Activated T-cell treated with anti-CD3 and anti-CD28 coated beads, Interleukin-2, amount 50 U/mL, for 72 hours (primary cell): ENCODE measurements around the gene DDR2. TPM values are rescaled to one million over a fixed set of nuclear protein-coding genes. Genes with fewer than 3 reads are reported as not detected.
"Not testable (repeated sequence)": the region's sequence is repeated elsewhere in the genome, so short reads cannot be mapped to it uniquely, and the experiment has no call there.

Source experiments
- ATAC-seq, 2 donors: fragments of 150-1000 bp; cut with Tn5 transposase; replicated peaks in 1 of 2; 2 replicates each; pipeline ENCODE4 v1.10.0; 2021; ENCODE audit warnings: moderate library complexity in 2 of 2, mild to moderate bottlenecking in 1 of 2
- DNase-seq, 2 donors: peaks; one replicate each; pipeline ENCODE4 v3.0.0; 2021 to 2022; ENCODE audit warnings: mixed read lengths in 1 of 2
- H3K27ac Mint-ChIP-seq: one replicate; pipeline ENCODE4 v1.8.0; 2022; ENCODE audit warnings: mild to moderate bottlenecking, moderate library complexity, mixed read lengths
- H3K27me3 Mint-ChIP-seq: one replicate; pipeline ENCODE4 v1.8.0; 2022; ENCODE audit warnings: low read depth, mixed read lengths
- H3K36me3 Mint-ChIP-seq, 2 donors: one replicate each; pipeline ENCODE4 v1.8.0; 2022; ENCODE audit warnings: mixed read lengths in 2 of 2, mild to moderate bottlenecking in 1 of 2; ENCODE audit not compliant: insufficient read depth in 2 of 2
- H3K4me1 Mint-ChIP-seq: one replicate; pipeline ENCODE4 v1.8.0; 2022; ENCODE audit warnings: low read depth, mixed read lengths
- H3K4me3 Mint-ChIP-seq, 2 donors: one replicate each; pipeline ENCODE4 v1.8.0; 2022; ENCODE audit warnings: mild to moderate bottlenecking in 2 of 2, mixed read lengths in 2 of 2, moderate library complexity in 2 of 2
- H3K9me3 Mint-ChIP-seq, 2 donors: one replicate each; pipeline ENCODE4 v1.8.0; 2022; ENCODE audit warnings: mixed read lengths in 2 of 2
- total RNA-seq, 2 donors: library from RNA; stranded (reverse); gene quantifications; one replicate each; pipeline ENCODE4 v1.2.3, GENCODE V29; 2022

DDR2 gene
- total RNA-seq, 2 donors from 2014 or later = 0.17 to 0.25 TPM

DNA sequence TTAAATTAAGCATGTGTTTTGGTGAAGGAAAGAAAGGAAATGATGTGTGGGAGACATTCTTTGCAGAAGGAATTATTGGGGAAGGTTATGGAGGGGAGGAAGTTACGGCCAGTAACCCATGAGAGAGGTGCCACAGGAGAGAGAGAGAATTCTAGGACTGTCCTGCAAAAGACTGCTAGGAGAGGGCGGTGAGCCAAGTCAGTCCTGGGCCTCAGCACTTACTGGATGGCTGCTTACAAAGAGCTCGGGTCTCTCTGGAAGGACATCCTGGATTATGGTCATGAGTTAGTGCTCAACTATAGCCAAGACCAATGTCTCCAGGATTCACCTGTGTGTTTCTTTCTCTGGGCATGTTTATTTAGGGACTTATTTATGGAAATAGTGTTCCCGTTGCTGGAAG, 83.9 kb downstream of the DDR2 start:
- H3K4me1 Mint-ChIP-seq = peaks cover 7% of the 10 kb centered on the region
- no peak overlapping the region for H3K27ac Mint-ChIP-seq
- no peak overlapping the region for H3K4me3 Mint-ChIP-seq
- DNase-seq = no peak
- no peak for ATAC-seq
- H3K36me3 Mint-ChIP-seq = no peaks in the 10 kb centered on the region
- peaks cover 26% of the 10 kb centered on the region for H3K27me3 Mint-ChIP-seq
- no peaks in the 10 kb centered on the region for H3K9me3 Mint-ChIP-seq

- Mint-ChIP-seq H3K27ac (no peak overlapping the region), H3K9me3 (no peaks in the 10 kb centered on the region), H3K4me1 (peaks cover 7% of the 10 kb centered on the region), H3K27me3 (peaks cover 28% of the 10 kb centered on the region), H3K36me3 (no peaks in the 10 kb centered on the region), H3K4me3 (no peak overlapping the region)
- DNase-seq (no peak), ATAC-seq (no peak)
Measured at GRCh38 chr1:162716552-162716951, 84.3 kb downstream of the DDR2 start.

DNA sequence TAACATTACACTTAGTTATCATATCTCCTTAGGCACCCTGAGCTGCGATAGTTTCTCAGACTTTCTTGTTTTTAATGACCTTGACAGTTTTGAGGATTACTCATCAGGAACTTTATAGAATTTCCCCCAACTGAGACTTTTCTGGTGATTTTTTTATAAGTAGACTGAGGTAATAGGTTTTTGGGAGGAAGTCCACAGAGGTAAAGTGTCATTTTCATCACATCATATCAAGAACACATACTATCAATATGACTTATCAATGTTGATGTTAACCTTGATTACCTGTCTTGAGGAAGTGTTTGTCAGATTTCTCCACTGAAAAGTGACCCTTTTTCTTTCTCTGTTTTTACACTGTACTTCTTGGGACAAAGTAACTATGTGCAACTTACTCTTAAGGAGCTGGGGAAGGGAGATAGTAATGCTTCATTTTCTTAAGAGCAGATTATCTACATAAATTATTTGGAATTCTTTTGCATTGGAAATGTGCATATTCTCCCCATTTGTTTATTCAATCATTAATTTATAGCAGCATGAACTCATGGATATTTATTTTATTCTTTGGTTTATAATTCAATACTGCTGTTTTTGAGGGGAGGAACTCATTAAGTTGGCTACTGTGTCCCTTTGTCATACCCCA, 85.4 kb downstream of the DDR2 start:
- DNase-seq (no peak), ATAC-seq (peak; percentile 39 to 67)
- Mint-ChIP-seq H3K4me3 (no peak overlapping the region), H3K9me3 (no peaks in the 10 kb centered on the region), H3K36me3 (no peaks in the 10 kb centered on the region), H3K4me1 (peaks cover 7% of the 10 kb centered on the region), H3K27me3 (peaks cover 28% of the 10 kb centered on the region), H3K27ac (no peak overlapping the region)

GRCh38 chr1:162719678-162720077, 87.4 kb downstream of the DDR2 start:
- H3K27ac Mint-ChIP-seq = no peak overlapping the region
- H3K4me1 Mint-ChIP-seq = peaks cover 7% of the 10 kb centered on the region
- H3K9me3 Mint-ChIP-seq = no peaks in the 10 kb centered on the region
- H3K36me3 Mint-ChIP-seq = no peaks in the 10 kb centered on the region
- DNase-seq (no peak), ATAC-seq (no peak)
- no peak overlapping the region for H3K4me3 Mint-ChIP-seq
- H3K27me3 Mint-ChIP-seq = peaks cover 22% of the 10 kb centered on the region

GRCh38 chr1:162720996-162721395, 88.7 kb downstream of the DDR2 start:
- H3K27me3 Mint-ChIP-seq = peaks cover 8% of the 10 kb centered on the region
- peaks cover 7% of the 10 kb centered on the region for H3K4me1 Mint-ChIP-seq
- ATAC-seq = no peak
- H3K9me3 Mint-ChIP-seq = no peaks in the 10 kb centered on the region
- no peak overlapping the region for H3K4me3 Mint-ChIP-seq
- no peak for DNase-seq
- H3K27ac Mint-ChIP-seq = no peak overlapping the region
- H3K36me3 Mint-ChIP-seq = no peaks in the 10 kb centered on the region

DNA sequence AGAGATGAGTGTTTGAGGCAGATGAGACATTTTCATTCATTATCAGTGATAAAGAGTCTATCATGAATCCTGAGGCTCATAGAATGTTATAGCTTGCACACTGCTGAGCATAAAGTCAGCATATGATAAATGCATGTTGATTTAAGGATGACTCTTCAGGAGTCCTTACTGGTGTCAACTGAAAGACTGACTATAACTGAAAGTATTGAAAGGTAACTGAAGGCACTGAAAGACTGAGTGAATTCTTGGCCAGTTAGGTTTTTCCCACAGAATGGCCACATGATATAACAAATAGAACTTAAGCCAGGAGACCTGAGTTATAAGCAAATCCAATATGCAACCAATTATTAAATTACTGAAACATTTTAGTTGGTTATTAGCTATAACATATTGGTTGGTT, 89.2 kb downstream of the DDR2 start:
- DNase-seq (no peak), ATAC-seq (peak in 1 of 2 donors; percentile 43)
- no peaks in the 10 kb centered on the region for H3K36me3 Mint-ChIP-seq
- peaks cover 7% of the 10 kb centered on the region for H3K27me3 Mint-ChIP-seq
- no peak overlapping the region for H3K4me3 Mint-ChIP-seq
- H3K27ac Mint-ChIP-seq = no peak overlapping the region
- H3K9me3 Mint-ChIP-seq = no peaks in the 10 kb centered on the region
- peaks cover 7% of the 10 kb centered on the region for H3K4me1 Mint-ChIP-seq

DNA sequence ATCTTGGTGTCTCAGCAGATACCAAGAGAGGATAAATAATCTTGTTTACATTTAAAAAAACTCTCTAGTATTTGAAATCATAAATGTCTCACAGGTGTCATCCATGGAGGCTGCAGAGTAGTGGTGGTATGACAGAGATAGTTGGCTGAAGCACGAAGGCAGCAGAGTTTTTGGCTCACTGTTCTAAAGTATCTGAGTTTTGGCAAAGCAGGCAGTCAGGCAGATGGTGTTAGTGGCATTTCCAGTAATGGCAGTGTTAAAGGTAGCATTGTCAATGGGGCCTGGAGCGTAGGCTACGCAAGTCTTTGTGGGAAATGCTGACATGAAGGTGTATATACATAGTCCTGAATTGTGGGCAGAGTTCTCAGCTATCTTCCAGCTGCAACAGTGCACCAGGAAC, 89.8 kb downstream of the DDR2 start:
- Mint-ChIP-seq H3K4me1 (peaks cover 7% of the 10 kb centered on the region), H3K27ac (no peak overlapping the region), H3K36me3 (peaks cover 0 to 2% of the 10 kb centered on the region in 2 donors), H3K4me3 (no peak overlapping the region), H3K27me3 (peaks cover 7% of the 10 kb centered on the region), H3K9me3 (no peaks in the 10 kb centered on the region)
- DNase-seq (no peak), ATAC-seq (no peak)

DNA sequence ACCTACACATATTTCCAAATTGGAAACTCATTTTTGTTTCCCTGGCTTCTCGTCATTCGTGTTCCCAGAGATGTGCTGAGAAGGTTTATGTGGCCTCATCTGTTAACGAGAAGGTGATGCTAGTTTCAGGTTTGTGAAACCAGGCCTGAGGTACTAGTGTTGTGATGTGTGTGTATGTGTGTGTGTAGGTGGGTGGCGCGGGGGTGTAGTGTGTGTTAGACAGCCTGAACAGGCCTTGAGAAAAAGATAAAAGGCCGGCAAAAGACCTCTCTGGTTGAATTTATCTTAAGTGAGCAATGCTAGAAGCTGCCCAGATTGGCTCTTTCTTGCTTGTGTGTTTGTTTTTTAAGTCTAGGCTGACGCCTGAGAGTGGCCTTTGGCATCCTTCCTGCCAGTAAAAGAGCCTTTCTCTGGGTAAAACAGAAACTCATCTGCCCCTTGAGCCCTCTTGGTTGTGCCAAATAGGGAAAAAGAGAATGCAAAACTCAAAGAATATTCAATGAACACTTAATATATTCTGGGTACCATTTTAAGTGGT, 92.4 kb downstream of the DDR2 start:
- Mint-ChIP-seq H3K27me3 (peaks cover 7% of the 10 kb centered on the region), H3K4me1 (no peaks in the 10 kb centered on the region), H3K27ac (no peak overlapping the region), H3K9me3 (no peaks in the 10 kb centered on the region), H3K36me3 (peaks cover 0 to 2% of the 10 kb centered on the region in 2 donors), H3K4me3 (no peak overlapping the region)
- ATAC-seq (no peak), DNase-seq (no peak)

- Mint-ChIP-seq H3K4me1 (no peaks in the 10 kb centered on the region), H3K27ac (no peak overlapping the region), H3K4me3 (no peak overlapping the region), H3K27me3 (peaks cover 7% of the 10 kb centered on the region), H3K36me3 (peaks cover 0 to 2% of the 10 kb centered on the region in 2 donors), H3K9me3 (no peaks in the 10 kb centered on the region)
- no peak for ATAC-seq
- DNase-seq = no peak
Measured at GRCh38 chr1:162725301-162725837, 93.1 kb downstream of the DDR2 start.

- Mint-ChIP-seq H3K4me1 (no peaks in the 10 kb centered on the region), H3K36me3 (peaks cover 0 to 2% of the 10 kb centered on the region in 2 donors)
- peak in 1 of 2 donors; percentile 49 for ATAC-seq
Measured at GRCh38 chr1:162726555-162726954, 94.3 kb downstream of the DDR2 start.

DNA sequence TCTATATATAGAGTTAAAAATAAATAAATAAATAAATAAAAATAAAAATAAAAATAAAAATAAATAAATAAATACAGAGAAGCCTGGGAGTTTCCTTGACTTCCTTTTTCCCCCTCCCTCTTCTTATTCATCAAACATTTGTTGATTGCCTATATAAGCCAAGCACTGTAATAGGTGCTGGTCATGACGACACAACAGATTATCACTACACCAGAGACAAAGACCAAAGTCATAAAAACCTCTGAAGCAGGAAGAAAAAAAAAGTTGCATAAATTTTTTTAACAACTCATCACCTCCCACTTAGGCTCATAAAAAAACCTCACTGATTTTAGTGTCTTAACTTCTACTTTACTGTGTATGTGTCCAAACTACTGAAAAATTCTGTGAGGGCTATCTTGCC, 95.2 kb downstream of the DDR2 start:
- H3K27ac Mint-ChIP-seq, DNase-seq, H3K4me1 Mint-ChIP-seq, ATAC-seq, H3K36me3 Mint-ChIP-seq, H3K27me3 Mint-ChIP-seq, H3K9me3 Mint-ChIP-seq, H3K4me3 Mint-ChIP-seq: not testable (repeated sequence)

More at GRCh38 chr1:162726555-162726954, 94.3 kb downstream of the DDR2 start:
- Mint-ChIP-seq H3K27ac (no peak overlapping the region), H3K4me3 (no peak overlapping the region), H3K9me3 (no peaks in the 10 kb centered on the region), H3K27me3 (no peaks in the 10 kb centered on the region)
- DNase-seq = no peak

GRCh38 chr1:162728573-162728972, 96.3 kb downstream of the DDR2 start:
- H3K27me3 Mint-ChIP-seq = no peaks in the 10 kb centered on the region
- DNase-seq (no peak), ATAC-seq (no peak)
- no peak overlapping the region for H3K27ac Mint-ChIP-seq
- no peak overlapping the region for H3K4me3 Mint-ChIP-seq
- no peaks in the 10 kb centered on the region for H3K9me3 Mint-ChIP-seq
- H3K36me3 Mint-ChIP-seq = peaks cover 0 to 2% of the 10 kb centered on the region in 2 donors
- H3K4me1 Mint-ChIP-seq = no peaks in the 10 kb centered on the region

GRCh38 chr1:162729195-162729774, 97.0 kb downstream of the DDR2 start:
- H3K9me3 Mint-ChIP-seq, H3K4me1 Mint-ChIP-seq, DNase-seq, H3K4me3 Mint-ChIP-seq, H3K27me3 Mint-ChIP-seq, H3K36me3 Mint-ChIP-seq, ATAC-seq, H3K27ac Mint-ChIP-seq: not testable (repeated sequence)
